CD14-positive monocyte (primary cell): Measurements from ENCODE around the gene CCDC116. TPM values are rescaled to one million over a fixed set of nuclear protein-coding genes. Genes with fewer than 3 reads are reported as not detected.

Source experiments
- DNase-seq, 3 donors: peaks; one replicate each; pipeline ENCODE4 v3.0.0-alpha.2; 2011 to 2022
- H2AFZ ChIP-seq: 2 replicates; pipeline ENCODE4 v1.6.0; 2012; ENCODE audit warnings: mild to moderate bottlenecking, low read depth, low read length, inconsistent platforms; ENCODE audit not compliant: insufficient read depth, poor library complexity, severe bottlenecking
- H3K27ac ChIP-seq, 2 donors: 1 replicate in 1 of 2; 2 replicates in 1 of 2; pipeline ENCODE4 v1.5.1; 2012 to 2013; ENCODE audit warnings: low read length in 2 of 2, control low read depth in 1 of 2, inconsistent platforms in 1 of 2, low read depth in 1 of 2, mild to moderate bottlenecking in 1 of 2
- H3K27me3 ChIP-seq, 2 donors: one replicate each; pipeline versions ENCODE4 v1.6.0 to v1.6.1; 2011 to 2013; ENCODE audit warnings: low read length in 2 of 2; ENCODE audit not compliant: control insufficient read depth in 2 of 2, insufficient read depth in 2 of 2
- H3K36me3 ChIP-seq, 2 donors: replicated peaks in 1 of 2; 1 replicate in 1 of 2; 2 replicates in 1 of 2; pipeline versions ENCODE4 v1.5.1 to v1.6.1; 2012 to 2013; ENCODE audit warnings: low read length in 2 of 2, control low read depth in 1 of 2, inconsistent platforms in 1 of 2, mild to moderate bottlenecking in 1 of 2; ENCODE audit not compliant: insufficient read depth in 2 of 2, control insufficient read depth in 1 of 2
- H3K4me1 ChIP-seq, 2 donors: 1 replicate in 1 of 2; 2 replicates in 1 of 2; pipeline versions ENCODE4 v1.5.1 to v1.6.1; 2012 to 2013; ENCODE audit warnings: low read length in 2 of 2, control low read depth in 1 of 2, inconsistent platforms in 1 of 2, mild to moderate bottlenecking in 1 of 2, moderate library complexity in 1 of 2; ENCODE audit not compliant: insufficient read depth in 2 of 2, control insufficient read depth in 1 of 2
- H3K4me2 ChIP-seq: replicated peaks from 2 replicates; pipeline ENCODE3; 2012; ENCODE audit warnings: low read length, moderate library complexity, mild to moderate bottlenecking; ENCODE audit not compliant: poor library complexity, severe bottlenecking; ENCODE audit errors: extremely low read depth
- H3K4me3 ChIP-seq, 3 experiments: fragments of 200-600 bp in 1 of 3; sonication (generic) in 1 of 3; replicated peaks in 1 of 3; 1 replicate in 2 of 3; 2 replicates in 1 of 3; pipeline ENCODE4 v1.5.1; 2011 to 2013; ENCODE audit warnings: low read length in 3 of 3, mild to moderate bottlenecking in 3 of 3, control low read depth in 2 of 3, low read depth in 2 of 3, inconsistent platforms in 1 of 3, moderate library complexity in 1 of 3
- H3K79me2 ChIP-seq: 2 replicates; pipeline ENCODE4 v1.6.0; 2012; ENCODE audit warnings: mild to moderate bottlenecking, control low read depth, inconsistent platforms, low read length, moderate library complexity; ENCODE audit not compliant: insufficient read depth
- H3K9ac ChIP-seq: 2 replicates; pipeline ENCODE4 v1.6.0; 2017; ENCODE audit warnings: low read length, mild to moderate bottlenecking; ENCODE audit not compliant: insufficient read depth, poor library complexity, severe bottlenecking
- H3K9me3 ChIP-seq, 2 donors: replicated peaks in 1 of 2; 1 replicate in 1 of 2; 2 replicates in 1 of 2; pipeline versions ENCODE4 v1.5.1 to v1.6.1; 2012 to 2013; ENCODE audit warnings: low read length in 2 of 2, control low read depth in 1 of 2; ENCODE audit not compliant: control insufficient read depth in 1 of 2, insufficient read depth in 1 of 2
- H4K20me1 ChIP-seq: 2 replicates; pipeline ENCODE4 v1.6.0; 2012; ENCODE audit warnings: mild to moderate bottlenecking, low read length, control low read depth, moderate library complexity; ENCODE audit not compliant: insufficient read depth
- H3K27ac Mint-ChIP-seq, 7 donors: one replicate each; pipeline ENCODE4 v1.8.0; 2020; ENCODE audit warnings: mild to moderate bottlenecking in 7 of 7, mixed read lengths in 7 of 7, moderate library complexity in 6 of 7, inconsistent platforms in 2 of 7
- H3K27me3 Mint-ChIP-seq, 3 donors: one replicate each; pipeline ENCODE4 v1.8.0; 2021 to 2022; ENCODE audit warnings: low read depth in 3 of 3, mild to moderate bottlenecking in 3 of 3, mixed read lengths in 3 of 3, moderate library complexity in 3 of 3, inconsistent platforms in 1 of 3
- H3K36me3 Mint-ChIP-seq, 2 donors: one replicate each; pipeline ENCODE4 v1.8.0; 2020; ENCODE audit warnings: mixed read lengths in 2 of 2, inconsistent platforms in 1 of 2, mild to moderate bottlenecking in 1 of 2
- H3K4me1 Mint-ChIP-seq: one replicate; pipeline ENCODE4 v1.8.0; 2020; ENCODE audit warnings: mild to moderate bottlenecking, mixed read lengths
- H3K4me3 Mint-ChIP-seq, 2 donors: one replicate each; pipeline ENCODE4 v1.8.0; 2020; ENCODE audit warnings: mild to moderate bottlenecking in 2 of 2, mixed read lengths in 2 of 2, moderate library complexity in 1 of 2
- H3K9me3 Mint-ChIP-seq, 7 donors: one replicate each; pipeline ENCODE4 v1.8.0; 2020 to 2022; ENCODE audit warnings: mixed read lengths in 7 of 7, mild to moderate bottlenecking in 6 of 7, moderate library complexity in 6 of 7, inconsistent platforms in 2 of 7
- WGBS: methylation state at CpG from one replicate; pipeline ENCODE4 v1.1.5; 2013; ENCODE audit warnings: missing lambda C conversion rate; ENCODE audit not compliant: insufficient coverage; 5-methylcytosine and 5-hydroxymethylcytosine counted together
- intact Hi-C, 2 donors: fragments of 100-400 bp; cut with micrococcal nuclease; formaldehyde crosslinking; loops; one replicate each; pipeline versions ENCODE4 v1.15.0 to v1.15.1; 2023
- polyA plus RNA-seq, 3 donors: library from polyadenylated mRNA; depleted of rRNA in 1 of 3; unstranded in 2 of 3; stranded (reverse) in 1 of 3; fragments of 300-500 nt in 2 of 3; fragments of >200 nt in 1 of 3; fragmentation: Illumina TruSeq in 2 of 3; gene quantifications; 1 replicate in 2 of 3; 2 replicates in 1 of 3; pipeline ENCODE4 v1.2.3, GENCODE V29; 2012 to 2021
- TF ChIP-seq, protein P1 (sequence below): fragments of 200-600 bp; IDR thresholded peaks from one replicate; pipeline ENCODE4 v1.8.0; 2022; ENCODE audit warnings: antibody characterized with exemption, mild to moderate bottlenecking

Gene CCDC116
- polyA plus RNA-seq, 3 donors, result 0.21 TPM; not detected in 2

DNA sequence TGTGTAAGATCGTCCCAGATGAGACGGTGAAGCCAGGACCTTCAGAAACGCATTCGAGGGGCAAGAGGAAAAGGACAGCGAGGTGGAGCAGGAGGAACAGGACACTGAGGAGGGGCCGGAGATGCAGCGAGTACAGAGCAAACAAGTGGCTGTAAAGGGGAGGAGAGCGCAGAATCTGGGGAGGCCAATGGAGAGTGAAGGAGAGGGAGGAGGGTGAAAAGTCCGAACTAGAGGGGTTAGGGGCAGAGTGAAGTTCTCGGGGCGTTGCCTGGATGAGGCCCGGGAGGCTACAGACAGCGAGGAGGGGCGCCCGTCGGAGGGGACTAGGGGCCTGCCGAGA lies 24.4 kb downstream of the CCDC116 start:
- WGBS, result 56% methylated on average over 17 of the region's 17 CpGs
- H3K4me1 ChIP-seq, result peaks cover 23 to 35% of the 10 kb centered on the region in 2 donors
- no peaks in the 10 kb centered on the region for H3K36me3 Mint-ChIP-seq
- peaks cover 0 to 5% (median 0%) of the 10 kb centered on the region in 7 donors for H3K9me3 Mint-ChIP-seq
- H3K4me2 ChIP-seq, result peak overlapping the region; percentile 97
- H3K27ac Mint-ChIP-seq, result peak overlapping the region in 2 of 7 donors; percentile 7 to 39
- H3K9ac ChIP-seq, result peak overlapping the region; percentile 46
- H3K27me3 Mint-ChIP-seq, result peaks cover 7 to 10% (median 8%) of the 10 kb centered on the region in 3 donors
- H3K9me3 ChIP-seq, result no peaks in the 10 kb centered on the region
- intact Hi-C loops, result loop anchor here in 1 of 2 donors (10.0 kb wide), 1 partner anchor 278 kb away; no protein-coding TSS in a partner anchor
- peak overlapping the region; percentile 98 for H2AFZ ChIP-seq
- peak overlapping the region in 1 of 3 experiments; percentile 81 for H3K4me3 ChIP-seq
- TF ChIP-seq, protein P1, sequence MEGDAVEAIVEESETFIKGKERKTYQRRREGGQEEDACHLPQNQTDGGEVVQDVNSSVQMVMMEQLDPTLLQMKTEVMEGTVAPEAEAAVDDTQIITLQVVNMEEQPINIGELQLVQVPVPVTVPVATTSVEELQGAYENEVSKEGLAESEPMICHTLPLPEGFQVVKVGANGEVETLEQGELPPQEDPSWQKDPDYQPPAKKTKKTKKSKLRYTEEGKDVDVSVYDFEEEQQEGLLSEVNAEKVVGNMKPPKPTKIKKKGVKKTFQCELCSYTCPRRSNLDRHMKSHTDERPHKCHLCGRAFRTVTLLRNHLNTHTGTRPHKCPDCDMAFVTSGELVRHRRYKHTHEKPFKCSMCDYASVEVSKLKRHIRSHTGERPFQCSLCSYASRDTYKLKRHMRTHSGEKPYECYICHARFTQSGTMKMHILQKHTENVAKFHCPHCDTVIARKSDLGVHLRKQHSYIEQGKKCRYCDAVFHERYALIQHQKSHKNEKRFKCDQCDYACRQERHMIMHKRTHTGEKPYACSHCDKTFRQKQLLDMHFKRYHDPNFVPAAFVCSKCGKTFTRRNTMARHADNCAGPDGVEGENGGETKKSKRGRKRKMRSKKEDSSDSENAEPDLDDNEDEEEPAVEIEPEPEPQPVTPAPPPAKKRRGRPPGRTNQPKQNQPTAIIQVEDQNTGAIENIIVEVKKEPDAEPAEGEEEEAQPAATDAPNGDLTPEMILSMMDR, result no peak
- DNase-seq, result no peak
- H3K4me3 Mint-ChIP-seq, result peak overlapping the region; percentile 69 to 88
- peaks cover 24% of the 10 kb centered on the region for H3K4me1 Mint-ChIP-seq
- H3K27ac ChIP-seq, result no peak overlapping the region
- no peaks in the 10 kb centered on the region for H4K20me1 ChIP-seq
- H3K79me2 ChIP-seq, result no peaks in the 10 kb centered on the region
- no peaks in the 10 kb centered on the region for H3K36me3 ChIP-seq
- peaks cover 0 to 3% of the 10 kb centered on the region in 2 donors for H3K27me3 ChIP-seq

DNA sequence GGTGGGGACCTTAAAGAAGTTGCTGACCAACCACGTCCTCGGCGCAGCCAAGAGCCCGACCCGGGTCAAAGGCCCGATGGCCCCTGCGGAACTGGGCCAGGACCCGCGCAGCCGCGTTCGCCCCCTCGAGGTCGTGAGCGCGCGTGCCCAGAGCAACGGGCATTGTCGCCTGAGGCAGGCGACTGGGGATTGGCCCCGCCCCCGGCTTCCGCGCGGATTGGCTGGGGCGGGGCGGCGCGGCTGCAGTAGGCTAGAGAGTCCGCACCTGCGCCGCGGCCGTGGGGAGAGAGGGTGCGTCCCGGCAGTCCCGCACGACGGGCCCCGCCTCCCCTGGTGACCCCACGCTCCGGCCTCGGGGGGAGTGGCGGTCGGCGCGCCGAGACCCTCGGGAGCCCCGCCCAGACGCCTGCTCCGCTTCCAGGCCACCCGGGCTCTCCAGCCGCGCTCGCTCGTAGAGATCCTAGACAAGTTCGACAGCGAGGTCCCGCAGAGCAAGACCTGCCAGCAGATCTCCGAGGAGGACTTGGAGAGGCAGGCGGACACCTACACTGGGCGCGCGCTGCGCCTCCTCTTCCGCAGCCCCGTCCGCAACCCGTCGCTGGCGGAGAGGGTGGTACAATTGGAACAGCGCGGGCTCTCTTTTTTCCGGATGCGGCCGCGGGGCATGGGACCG lies 24.9 kb downstream of the CCDC116 start:
- no peaks in the 10 kb centered on the region for H4K20me1 ChIP-seq
- no peak overlapping the region for H3K27ac ChIP-seq
- Mint-ChIP-seq H3K4me1 (peaks cover 22% of the 10 kb centered on the region), H3K27me3 (peaks cover 6 to 10% (median 7%) of the 10 kb centered on the region in 3 donors), H3K4me3 (peak overlapping the region; percentile 88 to 92), H3K9me3 (peaks cover 0 to 5% (median 0%) of the 10 kb centered on the region in 7 donors), H3K27ac (peak overlapping the region in 1 of 7 donors; percentile 50), H3K36me3 (no peaks in the 10 kb centered on the region)
- peaks cover 0 to 3% of the 10 kb centered on the region in 2 donors for H3K27me3 ChIP-seq
- peak; percentile 61 to 82 (median 74) for DNase-seq
- intact Hi-C loops, result loop anchor here in 1 of 2 donors (10.0 kb wide), 1 partner anchor 277 kb away; no protein-coding TSS in a partner anchor
- H3K4me3 ChIP-seq, result peak overlapping the region; percentile 27 to 81 (median 64)
- no peaks in the 10 kb centered on the region for H3K79me2 ChIP-seq
- H3K9ac ChIP-seq, result peak overlapping the region; percentile 46
- H2AFZ ChIP-seq, result peak overlapping the region; percentile 98
- no peaks in the 10 kb centered on the region for H3K9me3 ChIP-seq
- no peaks in the 10 kb centered on the region for H3K36me3 ChIP-seq
- H3K4me2 ChIP-seq, result peak overlapping the region; percentile 97
- H3K4me1 ChIP-seq, result peaks cover 18 to 30% of the 10 kb centered on the region in 2 donors
- TF ChIP-seq, protein P1, result peak; percentile 49
- WGBS, result under 1% methylated on average over 78 of the region's 79 CpGs
